SH-SY5Y (cell line): Measurements from ENCODE around the gene HELQ.

Experiments
- GATA2 ChIP-seq: IDR thresholded peaks from 2 replicates; pipeline ENCODE4 v1.6.1; 2011; ENCODE audit warnings: mild to moderate bottlenecking, low read depth, low read length
- GATA3 ChIP-seq: IDR thresholded peaks from 2 replicates; pipeline ENCODE4 v1.6.1; 2011; ENCODE audit warnings: low read depth, mild to moderate bottlenecking, low read length, moderate library complexity

DNA sequence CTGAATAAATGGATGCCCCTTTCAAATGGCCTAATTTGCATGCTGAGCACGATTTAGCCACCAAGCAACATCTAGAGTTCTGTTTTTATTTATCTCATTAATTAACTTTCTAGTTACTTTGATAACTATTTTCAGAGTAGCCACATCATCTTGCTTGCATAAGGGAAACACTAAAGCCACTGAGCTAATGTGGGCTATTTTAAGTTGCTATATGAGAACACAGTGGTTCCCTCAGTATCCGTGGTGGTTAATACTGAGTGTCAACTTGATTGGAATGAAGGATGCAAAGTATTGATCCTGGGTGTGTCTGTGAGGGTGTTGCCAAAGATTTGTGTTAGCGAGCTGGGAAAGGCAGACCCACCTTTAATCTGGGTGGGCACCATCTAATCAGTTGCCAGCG lies 95.6 kb downstream of the HELQ start:
- no peak for TF ChIP-seq GATA2
- no peak for TF ChIP-seq GATA3
